ENCODE data around the gene BBS10.
"Not testable (repeated sequence)": the region's sequence is repeated elsewhere in the genome, so short reads cannot be mapped to it uniquely, and the experiment has no call there.

The BBS10 gene

GRCh38 chr12:76329159-76329558, 19.1 kb downstream of the BBS10 start:
- DNase-seq, result no peak

- DNase-seq, result not testable (repeated sequence)
Observed at GRCh38 chr12:76319595-76320319, 28.5 kb downstream of the BBS10 start.

GRCh38 chr12:76318773-76319594, 29.2 kb downstream of the BBS10 start:
- no peak for DNase-seq

GRCh38 chr12:76317976-76318375, 30.2 kb downstream of the BBS10 start:
- DNase-seq, result no peak

GRCh38 chr12:76316468-76316867, 31.7 kb downstream of the BBS10 start:
- no peak for DNase-seq

GRCh38 chr12:76313299-76313698, 34.9 kb downstream of the BBS10 start:
- no peak for DNase-seq

- no peak for DNase-seq
Observed at GRCh38 chr12:76312315-76312714, 35.9 kb downstream of the BBS10 start.

GRCh38 chr12:76311796-76312195, 36.4 kb downstream of the BBS10 start:
- DNase-seq, result no peak

- DNase-seq, result no peak
Observed at GRCh38 chr12:76310110-76310509, 38.1 kb downstream of the BBS10 start.

- no peak for DNase-seq
Observed at GRCh38 chr12:76308866-76309265, 39.3 kb downstream of the BBS10 start.

- no peak for DNase-seq
Observed at GRCh38 chr12:76307083-76307482, 41.1 kb downstream of the BBS10 start.

GRCh38 chr12:76303989-76304460, 44.2 kb downstream of the BBS10 start:
- no peak for DNase-seq

- DNase-seq, result no peak
Observed at GRCh38 chr12:76303365-76303764, 44.9 kb downstream of the BBS10 start.

- no peak for DNase-seq
Observed at GRCh38 chr12:76300297-76300665, 47.9 kb downstream of the BBS10 start.

- no peak for DNase-seq
Observed at GRCh38 chr12:76299536-76300296, 48.5 kb downstream of the BBS10 start.

All from NCI-H187 treated with DMSO at 0.1 percent for 48 hours (cell line).